ENCODE results near the gene ASF1B. TPM values are rescaled to one million over a fixed set of nuclear protein-coding genes. Genes with fewer than 3 reads are reported as not detected.

Gene ASF1B
- total and polyA plus RNA-seq, 8 donors, result 2.6 to 120 (median 7.0) TPM; not detected in 1

GRCh38 chr19:14116525-14116917 lies 19.9 kb downstream of the ASF1B start:
- H3K27ac ChIP-seq, result peak overlapping the region in 4 of 5 donors; percentile 83 to 99 (median 91)
- peak overlapping the region; percentile 91 to 99 (median 95) for H3K4me3 ChIP-seq
- WGBS, 5 donors, result 8 to 17% (median 14%) methylated on average over 6 of the region's 6 CpGs
- H3K9me3 ChIP-seq, result no peaks in the 10 kb centered on the region
- peaks cover 62 to 79% (median 74%) of the 10 kb centered on the region in 4 donors for H3K4me1 ChIP-seq
- intact Hi-C loops (cut with DNase I; ENCODE audit: low total_unique reads), result no loop called here
- no peak for DNase-seq
- TF ChIP-seq EP300 (IDR thresholded peaks at IDR 0.05), result no peak
- TF ChIP-seq POLR2AphosphoS5 (IDR thresholded peaks at IDR 0.05), result no peak
- no peak for TF ChIP-seq POLR2A (IDR thresholded peaks at IDR 0.05)
- TF ChIP-seq CTCF (IDR thresholded peaks at IDR 0.05), result no peak
- peaks cover 0 to 5% (median 0%) of the 10 kb centered on the region in 4 donors for H3K36me3 ChIP-seq
- H3K27me3 ChIP-seq, result no peaks in the 10 kb centered on the region

- peaks cover 62 to 84% (median 77%) of the 10 kb centered on the region in 4 donors for H3K4me1 ChIP-seq
- TF ChIP-seq CTCF (IDR thresholded peaks at IDR 0.05) (no peak), EP300 (IDR thresholded peaks at IDR 0.05) (no peak), POLR2A (IDR thresholded peaks at IDR 0.05) (no peak), POLR2AphosphoS5 (IDR thresholded peaks at IDR 0.05) (no peak)
- DNase-seq, result no peak
- WGBS, 5 donors, result 72 to 85% (median 82%) methylated on average over 5 of the region's 5 CpGs
- intact Hi-C loops (cut with DNase I; ENCODE audit: low total_unique reads), result no loop called here
- H3K27me3 ChIP-seq, result no peaks in the 10 kb centered on the region
- peak overlapping the region in 1 of 4 donors; percentile 94 for H3K4me3 ChIP-seq
- peaks cover 0 to 5% (median 0%) of the 10 kb centered on the region in 4 donors for H3K36me3 ChIP-seq
- H3K9me3 ChIP-seq, result no peaks in the 10 kb centered on the region
- H3K27ac ChIP-seq, result peak overlapping the region in 4 of 5 donors; percentile 84 to 99 (median 91)
These were observed 20.6 kb downstream of the ASF1B start for GRCh38 chr19:14115756-14116155.

- peak; percentile 60 for DNase-seq
- intact Hi-C loops (cut with DNase I; ENCODE audit: low total_unique reads), result no loop called here
- H3K4me3 ChIP-seq, result no peak overlapping the region
- H3K4me1 ChIP-seq, result peaks cover 62 to 86% (median 76%) of the 10 kb centered on the region in 4 donors
- peak overlapping the region; percentile 26 to 99 (median 84) for H3K27ac ChIP-seq
- WGBS, 5 donors, result 32 to 47% (median 40%) methylated on average over 9 of the region's 9 CpGs
- H3K9me3 ChIP-seq, result no peaks in the 10 kb centered on the region
- TF ChIP-seq EP300 (IDR thresholded peaks at IDR 0.05) (no peak), POLR2A (IDR thresholded peaks at IDR 0.05) (no peak), POLR2AphosphoS5 (IDR thresholded peaks at IDR 0.05) (peak in 1 of 3 donors; percentile 4), CTCF (IDR thresholded peaks at IDR 0.05) (peak in 5 of 7 experiments; percentile 43 to 73 (median 49))
- H3K27me3 ChIP-seq, result no peaks in the 10 kb centered on the region
- peaks cover 0 to 5% (median 0%) of the 10 kb centered on the region in 4 donors for H3K36me3 ChIP-seq
These were observed 21.5 kb downstream of the ASF1B start for GRCh38 chr19:14114854-14115253.

GRCh38 chr19:14114439-14114838 lies 21.9 kb downstream of the ASF1B start:
- H3K4me1 ChIP-seq, result peaks cover 57 to 82% (median 72%) of the 10 kb centered on the region in 4 donors
- TF ChIP-seq POLR2A (IDR thresholded peaks at IDR 0.05) (no peak), EP300 (IDR thresholded peaks at IDR 0.05) (no peak), CTCF (IDR thresholded peaks at IDR 0.05) (no peak), POLR2AphosphoS5 (IDR thresholded peaks at IDR 0.05) (no peak)
- peak overlapping the region; percentile 26 to 99 (median 84) for H3K27ac ChIP-seq

More at GRCh38 chr19:14114439-14114838, 21.9 kb downstream of the ASF1B start:
- Histone ChIP-seq H3K36me3 (peaks cover 0 to 5% (median under 1%) of the 10 kb centered on the region in 4 donors), H3K27me3 (no peaks in the 10 kb centered on the region), H3K9me3 (no peaks in the 10 kb centered on the region), H3K4me3 (no peak overlapping the region)
- intact Hi-C loops (cut with DNase I; ENCODE audit: low total_unique reads), result no loop called here
- WGBS, 5 donors, result 86 to 97% (median 88%) methylated on average over 7 of the region's 7 CpGs
- no peak for DNase-seq
